ENCODE measurements around the gene CLDN9. TPM values are rescaled to one million over a fixed set of nuclear protein-coding genes. Genes with fewer than 3 reads are reported as not detected.
A peak's percentile ranks its signal among the peaks of the same experiment; 100 is the strongest.

Gene CLDN9
- not detected for polyA plus RNA-seq (ENCODE audit: low read depth in 6 of 6)

DNA sequence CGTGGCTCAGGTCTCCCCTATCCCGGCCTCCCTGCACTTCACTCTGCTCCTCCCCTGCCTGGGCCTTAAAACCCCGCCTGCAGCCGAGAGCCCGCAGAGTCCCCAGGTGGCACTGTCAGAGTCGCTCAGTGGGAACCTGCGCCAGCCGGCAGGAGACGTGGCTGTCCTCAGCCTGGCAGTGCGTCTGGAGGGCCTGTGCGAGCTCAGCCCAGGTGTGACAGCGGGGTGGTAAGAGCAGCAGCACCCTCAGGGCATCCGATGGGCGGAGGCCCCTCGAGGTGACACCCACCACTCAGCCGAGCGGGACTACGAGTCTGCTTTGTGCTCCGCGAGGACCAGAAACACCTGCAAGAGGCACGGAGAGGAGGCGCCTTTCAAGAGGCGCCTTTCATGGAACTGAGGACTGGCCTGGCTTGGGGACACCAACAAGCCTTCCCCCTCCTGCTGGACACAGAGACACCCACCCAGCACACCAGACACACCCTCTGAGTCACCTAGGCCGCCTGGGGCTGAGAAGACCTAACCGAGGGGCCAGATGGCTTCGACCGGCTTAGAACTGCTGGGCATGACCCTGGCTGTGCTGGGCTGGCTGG, at the start of gene CLDN9:
CLDN9 (plus strand) TSS at position 96 of the 593 bp plus-strand sequence; CDS start at position 536, 440 bp downstream.
- Mint-ChIP-seq H3K9me3 (no peaks in the 10 kb centered on the region), H3K4me1 (peaks cover 10 to 18% (median 13%) of the 10 kb centered on the region in 3 donors), H3K4me3 (peak within 1 kb of the TSS in 1 of 8 donors; percentile 72), H3K36me3 (no peaks in the 10 kb centered on the region), H3K27me3 (peaks cover 11 to 58% (median 20%) of the 10 kb centered on the region in 3 donors), H3K27ac (no peak within 1 kb of the TSS)
- no peak for DNase-seq
- ATAC-seq (ENCODE audit: low read depth in 2 of 2), result peak; percentile 50 to 74

DNA sequence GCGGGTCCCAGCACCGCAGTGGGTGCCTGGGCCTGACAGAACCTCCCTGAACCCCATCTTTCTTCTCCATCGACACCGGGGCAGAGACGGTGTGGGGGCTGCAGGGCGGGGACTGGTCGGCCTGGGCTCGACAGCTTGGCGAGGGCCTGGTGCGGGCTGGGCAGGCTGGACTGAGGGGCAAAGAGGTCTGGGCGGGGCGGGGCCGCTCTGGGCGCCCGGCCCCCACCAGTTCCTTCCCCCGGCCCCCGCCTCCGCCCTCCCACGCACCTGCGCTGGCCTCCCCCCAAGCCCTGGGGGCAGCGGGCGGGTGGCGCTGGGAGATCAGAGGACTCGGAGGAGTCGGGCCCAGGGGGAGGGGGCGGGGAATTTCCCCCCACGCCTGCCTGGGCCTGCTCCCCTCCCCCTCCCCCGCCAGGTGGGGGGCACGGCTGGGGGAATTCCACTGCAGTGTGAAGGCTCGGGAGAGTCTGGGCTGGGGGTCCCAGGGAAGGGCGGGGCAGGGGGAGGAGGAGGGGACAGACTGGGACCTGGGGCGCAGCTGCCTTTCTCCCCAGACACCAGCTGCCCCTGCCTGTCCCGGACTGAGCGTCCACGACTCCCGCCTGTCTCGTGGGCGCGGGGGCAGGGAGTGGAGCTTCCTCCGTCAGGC, 49.5 kb upstream of the CLDN9 start:
- peaks cover 0 to 21% (median 5%) of the 10 kb centered on the region in 3 donors for H3K27me3 Mint-ChIP-seq
- DNase-seq (peak; percentile 56), ATAC-seq (ENCODE audit: low read depth in 2 of 2) (peak; percentile 36 to 44)
- H3K4me3 Mint-ChIP-seq, result peak overlapping the region; percentile 83 to 94 (median 88)
- H3K9me3 Mint-ChIP-seq, result no peaks in the 10 kb centered on the region
- H3K36me3 Mint-ChIP-seq, result no peaks in the 10 kb centered on the region
- peaks cover 23 to 36% (median 25%) of the 10 kb centered on the region in 3 donors for H3K4me1 Mint-ChIP-seq
- H3K27ac Mint-ChIP-seq, result peak overlapping the region in 2 of 6 donors; percentile 51 to 81

GRCh38 chr16:2963723-2964474, 48.8 kb upstream of the CLDN9 start, which contains the start of gene KREMEN2:
TSS of gene KREMEN2 (plus strand) at chr16:2964275. CDS start at chr16:2964521, 246 bp downstream.
- no peaks in the 10 kb centered on the region for H3K36me3 Mint-ChIP-seq
- DNase-seq (no peak), ATAC-seq (ENCODE audit: low read depth in 2 of 2) (peak; percentile 7 to 9)
- peak within 1 kb of the TSS in 5 of 6 donors; percentile 29 to 81 (median 56) for H3K27ac Mint-ChIP-seq
- H3K27me3 Mint-ChIP-seq, result peaks cover 0 to 27% (median 10%) of the 10 kb centered on the region in 3 donors
- no peaks in the 10 kb centered on the region for H3K9me3 Mint-ChIP-seq
- H3K4me1 Mint-ChIP-seq, result peaks cover 30 to 43% (median 31%) of the 10 kb centered on the region in 3 donors
- H3K4me3 Mint-ChIP-seq, result peak within 1 kb of the TSS; percentile 83 to 94 (median 89)

DNA sequence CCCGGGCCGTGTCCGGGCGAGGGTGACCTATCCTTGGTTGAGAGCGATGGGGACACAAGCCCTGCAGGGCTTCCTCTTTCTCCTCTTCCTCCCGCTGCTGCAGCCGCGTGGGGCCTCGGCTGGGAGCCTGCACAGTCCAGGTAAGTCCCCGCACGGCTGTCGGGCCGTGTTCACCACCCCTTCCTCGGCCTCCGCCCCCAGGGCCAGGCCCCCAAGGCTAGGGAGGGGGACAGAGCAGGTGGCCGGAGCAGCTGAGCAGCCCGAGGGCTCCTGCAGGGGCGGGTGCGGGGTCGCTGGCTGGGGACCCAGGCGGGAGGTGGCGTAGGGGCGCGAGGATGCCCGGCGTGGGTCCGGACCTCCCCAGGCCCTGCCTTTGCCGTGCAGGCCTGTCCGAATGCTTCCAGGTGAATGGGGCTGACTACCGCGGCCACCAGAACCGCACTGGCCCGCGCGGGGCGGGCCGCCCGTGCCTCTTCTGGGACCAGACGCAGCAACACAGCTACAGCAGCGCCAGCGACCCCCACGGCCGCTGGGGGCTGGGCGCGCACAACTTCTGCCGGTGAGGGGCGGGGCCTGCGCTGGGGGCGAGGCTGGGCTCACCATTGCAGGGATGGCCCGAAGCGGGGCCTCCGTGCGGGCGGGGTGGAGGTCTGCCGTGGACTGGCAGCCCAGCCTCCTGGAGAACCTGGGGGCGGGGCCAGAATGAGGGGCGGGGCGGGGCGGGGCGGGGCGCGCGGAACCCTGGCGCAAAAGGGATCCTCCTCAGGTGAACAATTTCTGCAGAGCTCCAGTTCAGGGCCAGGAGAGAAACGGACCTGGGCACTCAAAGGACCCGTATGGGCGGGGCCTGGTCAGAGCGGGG, 48.0 kb upstream of the CLDN9 start:
- ATAC-seq (ENCODE audit: low read depth in 2 of 2), result peak; percentile 24 to 27
- peaks cover 30 to 43% (median 31%) of the 10 kb centered on the region in 3 donors for H3K4me1 Mint-ChIP-seq
- H3K36me3 Mint-ChIP-seq, result no peaks in the 10 kb centered on the region
- peaks cover 0 to 27% (median 10%) of the 10 kb centered on the region in 3 donors for H3K27me3 Mint-ChIP-seq
- peak overlapping the region; percentile 83 to 94 (median 89) for H3K4me3 Mint-ChIP-seq
- peak overlapping the region in 3 of 6 donors; percentile 56 to 81 (median 61) for H3K27ac Mint-ChIP-seq
- peak; percentile 55 for DNase-seq
- no peaks in the 10 kb centered on the region for H3K9me3 Mint-ChIP-seq

DNA sequence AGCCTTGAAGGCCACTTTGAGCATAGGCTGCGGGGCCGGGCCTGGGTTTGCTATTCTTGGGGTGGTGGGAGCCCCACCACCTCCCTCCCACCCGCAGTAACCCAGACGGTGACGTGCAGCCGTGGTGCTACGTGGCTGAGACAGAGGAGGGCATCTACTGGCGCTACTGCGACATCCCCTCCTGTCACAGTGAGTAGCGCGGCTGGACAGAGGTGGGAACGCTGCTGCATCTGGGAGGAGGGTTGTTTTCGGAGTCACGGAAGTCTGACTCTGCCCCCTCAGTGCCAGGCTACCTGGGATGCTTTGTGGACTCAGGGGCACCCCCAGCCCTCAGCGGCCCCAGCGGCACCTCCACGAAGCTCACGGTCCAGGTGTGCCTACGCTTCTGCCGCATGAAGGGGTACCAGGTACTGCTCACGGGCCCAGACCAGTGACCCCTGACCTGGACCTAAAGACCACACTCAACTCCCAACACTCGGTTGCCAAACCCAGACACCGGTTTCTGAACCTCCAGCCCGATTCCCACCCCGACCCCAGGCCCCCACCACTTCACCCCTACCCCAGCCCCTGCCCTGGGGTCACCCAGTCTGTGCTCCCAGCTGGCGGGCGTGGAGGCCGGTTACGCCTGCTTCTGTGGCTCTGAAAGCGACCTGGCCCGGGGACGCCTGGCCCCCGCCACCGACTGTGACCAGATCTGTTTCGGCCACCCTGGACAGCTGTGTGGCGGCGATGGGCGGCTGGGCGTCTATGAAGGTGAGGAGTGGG, 46.5 kb upstream of the CLDN9 start:
- peak overlapping the region in 4 of 8 donors; percentile 83 to 92 (median 88) for H3K4me3 Mint-ChIP-seq

DNA sequence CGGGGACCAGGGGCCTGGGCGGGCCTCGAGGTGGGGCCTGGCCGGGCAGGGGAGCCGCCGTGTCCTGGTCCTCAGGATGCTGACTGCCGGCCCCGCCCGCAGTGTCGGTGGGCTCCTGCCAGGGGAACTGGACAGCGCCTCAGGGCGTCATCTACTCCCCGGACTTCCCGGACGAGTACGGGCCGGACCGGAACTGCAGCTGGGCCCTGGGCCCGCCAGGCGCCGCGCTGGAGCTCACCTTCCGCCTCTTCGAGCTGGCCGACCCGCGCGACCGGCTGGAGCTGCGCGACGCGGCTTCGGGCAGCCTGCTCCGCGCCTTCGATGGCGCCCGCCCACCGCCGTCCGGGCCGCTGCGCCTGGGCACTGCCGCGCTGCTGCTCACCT, 45.9 kb upstream of the CLDN9 start:
- no peak for DNase-seq
- no peak for ATAC-seq (ENCODE audit: low read depth in 2 of 2)

More for the DNA sequence above, 46.5 kb upstream of the CLDN9 start:
- H3K27ac Mint-ChIP-seq, result no peak overlapping the region
- ATAC-seq (ENCODE audit: low read depth in 2 of 2) (no peak), DNase-seq (no peak)
- H3K36me3 Mint-ChIP-seq, result no peaks in the 10 kb centered on the region
- peaks cover 5 to 26% (median 10%) of the 10 kb centered on the region in 3 donors for H3K27me3 Mint-ChIP-seq
- no peaks in the 10 kb centered on the region for H3K9me3 Mint-ChIP-seq
- peaks cover 31 to 53% (median 36%) of the 10 kb centered on the region in 3 donors for H3K4me1 Mint-ChIP-seq

DNA sequence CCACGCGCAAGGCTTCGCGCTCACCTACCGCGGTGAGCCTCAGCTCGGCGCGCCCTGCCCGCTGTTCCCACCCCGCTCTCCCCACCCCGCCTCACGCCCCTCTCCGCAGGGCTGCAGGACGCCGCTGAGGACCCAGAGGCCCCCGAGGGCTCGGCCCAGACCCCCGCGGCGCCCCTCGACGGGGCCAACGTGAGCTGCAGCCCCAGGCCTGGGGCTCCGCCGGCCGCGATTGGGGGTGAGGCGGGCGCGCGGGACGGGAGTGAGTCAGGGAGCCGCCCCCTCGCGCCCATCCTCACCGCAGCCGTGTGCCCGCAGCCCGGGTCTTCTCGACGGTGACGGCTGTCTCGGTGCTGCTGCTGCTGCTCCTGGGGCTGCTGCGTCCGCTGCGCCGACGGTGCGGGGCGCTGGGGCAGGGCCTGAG, 45.5 kb upstream of the CLDN9 start:
- no peaks in the 10 kb centered on the region for H3K36me3 Mint-ChIP-seq
- DNase-seq, result no peak
- no peaks in the 10 kb centered on the region for H3K9me3 Mint-ChIP-seq
- H3K27ac Mint-ChIP-seq, result no peak overlapping the region
- peaks cover 30 to 52% (median 31%) of the 10 kb centered on the region in 3 donors for H3K4me1 Mint-ChIP-seq
- ATAC-seq (ENCODE audit: low read depth in 2 of 2), result no peak
- H3K27me3 Mint-ChIP-seq, result peaks cover 7 to 32% (median 14%) of the 10 kb centered on the region in 3 donors
- peak overlapping the region in 2 of 8 donors; percentile 24 to 75 for H3K4me3 Mint-ChIP-seq

More for the DNA sequence above, 45.9 kb upstream of the CLDN9 start:
- Mint-ChIP-seq H3K27me3 (peaks cover 8 to 27% (median 10%) of the 10 kb centered on the region in 3 donors), H3K4me3 (no peak overlapping the region), H3K4me1 (peaks cover 28 to 50% (median 34%) of the 10 kb centered on the region in 3 donors), H3K27ac (no peak overlapping the region), H3K9me3 (no peaks in the 10 kb centered on the region), H3K36me3 (no peaks in the 10 kb centered on the region)

DNA sequence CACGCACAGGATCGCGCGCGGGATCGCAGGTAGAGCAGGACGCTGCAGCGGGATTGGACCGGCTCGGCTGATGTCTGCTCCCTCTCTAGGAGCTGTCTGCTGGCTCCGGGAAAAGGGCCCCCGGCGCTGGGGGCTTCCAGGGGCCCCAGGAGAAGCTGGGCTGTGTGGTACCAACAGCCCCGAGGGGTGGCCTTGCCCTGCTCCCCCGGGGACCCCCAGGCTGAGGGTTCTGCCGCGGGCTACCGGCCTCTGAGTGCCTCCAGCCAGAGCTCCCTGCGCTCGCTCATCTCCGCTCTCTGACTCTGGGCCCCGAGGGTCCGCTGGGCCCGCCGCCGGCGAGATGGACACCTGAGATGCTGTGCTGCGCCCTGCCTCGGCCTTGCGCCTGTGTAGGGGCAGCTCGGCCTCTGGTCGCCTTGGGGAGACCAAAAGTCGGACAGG, 45.0 kb upstream of the CLDN9 start:
- DNase-seq (no peak), ATAC-seq (ENCODE audit: low read depth in 2 of 2) (no peak)
- no peak overlapping the region for H3K27ac Mint-ChIP-seq
- H3K9me3 Mint-ChIP-seq, result no peaks in the 10 kb centered on the region
- peaks cover 29 to 56% (median 31%) of the 10 kb centered on the region in 3 donors for H3K4me1 Mint-ChIP-seq
- H3K27me3 Mint-ChIP-seq, result peaks cover 7 to 37% (median 19%) of the 10 kb centered on the region in 3 donors
- no peaks in the 10 kb centered on the region for H3K36me3 Mint-ChIP-seq
- H3K4me3 Mint-ChIP-seq, result peak overlapping the region; percentile 44 to 88 (median 80)

GRCh38 chr16:2968368-2968737, 44.4 kb upstream of the CLDN9 start:
- no peak for DNase-seq
- H3K4me1 Mint-ChIP-seq, result peaks cover 29 to 50% (median 31%) of the 10 kb centered on the region in 3 donors
- peak overlapping the region; percentile 75 to 88 (median 80) for H3K4me3 Mint-ChIP-seq
- no peak for ATAC-seq (ENCODE audit: low read depth in 2 of 2)
- H3K27me3 Mint-ChIP-seq, result peaks cover 7 to 37% (median 20%) of the 10 kb centered on the region in 3 donors
- H3K36me3 Mint-ChIP-seq, result no peaks in the 10 kb centered on the region
- no peaks in the 10 kb centered on the region for H3K9me3 Mint-ChIP-seq
- H3K27ac Mint-ChIP-seq, result peak overlapping the region in 2 of 6 donors; percentile 50 to 83

- Mint-ChIP-seq H3K27me3 (peaks cover 7 to 36% (median 20%) of the 10 kb centered on the region in 3 donors), H3K27ac (peak within 1 kb of the TSS in 2 of 6 donors; percentile 65 to 83), H3K4me1 (peaks cover 25 to 44% (median 29%) of the 10 kb centered on the region in 3 donors), H3K4me3 (peak within 1 kb of the TSS; percentile 75 to 88 (median 82)), H3K9me3 (no peaks in the 10 kb centered on the region), H3K36me3 (no peaks in the 10 kb centered on the region)
- DNase-seq (peak; percentile 84), ATAC-seq (ENCODE audit: low read depth in 2 of 2) (peak; percentile 77)
Observed at GRCh38 chr16:2968738-2969544, 43.8 kb upstream of the CLDN9 start, which contains the start of gene PAQR4. TSS of gene PAQR4 (plus strand) at chr16:2969348. CDS start at chr16:2969675, 327 bp downstream.

All from naive B cell (primary cell).